Measurements from ENCODE around the gene GLI3.

Gene GLI3

DNA sequence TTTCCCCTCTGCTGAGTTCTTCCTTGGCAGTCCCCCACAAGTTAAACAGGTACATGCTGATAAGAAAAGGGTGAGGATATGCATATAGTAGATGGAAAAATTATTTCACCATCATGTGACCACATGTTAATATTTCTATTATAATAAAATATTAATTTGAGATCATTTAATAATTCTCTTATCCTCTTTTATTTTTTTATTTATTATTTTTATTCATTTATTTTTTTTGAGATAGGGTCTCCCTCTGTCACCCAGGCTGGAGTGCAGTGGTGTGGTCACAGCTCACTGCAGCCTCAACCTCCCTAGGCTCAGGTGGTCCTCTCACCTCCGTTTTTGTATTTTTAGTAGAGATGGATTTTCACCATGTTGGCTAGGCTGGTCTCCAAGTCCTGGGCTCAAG lies 11.6 kb upstream of the GLI3 start:
- no peak overlapping the region for H3K4me3 ChIP-seq (ENCODE audit: low read depth, low read length)
- no peak for DNase-seq (ENCODE audit: low read depth)
- TF ChIP-seq CTCF (conservative IDR thresholded peaks at IDR 0.05; ENCODE audit: low read depth, low read length): no peak

GRCh38 chr7:42247301-42247700 lies 10.3 kb upstream of the GLI3 start:
- peak; percentile 89 for DNase-seq (ENCODE audit: low read depth)
- peak; percentile 58 for TF ChIP-seq CTCF (conservative IDR thresholded peaks at IDR 0.05; ENCODE audit: low read depth, low read length)
- H3K4me3 ChIP-seq (ENCODE audit: low read depth, low read length): no peak overlapping the region

GRCh38 chr7:42244828-42245227 lies 7.8 kb upstream of the GLI3 start:
- TF ChIP-seq CTCF (conservative IDR thresholded peaks at IDR 0.05; ENCODE audit: low read depth, low read length): no peak
- peak; percentile 60 for DNase-seq (ENCODE audit: low read depth)

DNA sequence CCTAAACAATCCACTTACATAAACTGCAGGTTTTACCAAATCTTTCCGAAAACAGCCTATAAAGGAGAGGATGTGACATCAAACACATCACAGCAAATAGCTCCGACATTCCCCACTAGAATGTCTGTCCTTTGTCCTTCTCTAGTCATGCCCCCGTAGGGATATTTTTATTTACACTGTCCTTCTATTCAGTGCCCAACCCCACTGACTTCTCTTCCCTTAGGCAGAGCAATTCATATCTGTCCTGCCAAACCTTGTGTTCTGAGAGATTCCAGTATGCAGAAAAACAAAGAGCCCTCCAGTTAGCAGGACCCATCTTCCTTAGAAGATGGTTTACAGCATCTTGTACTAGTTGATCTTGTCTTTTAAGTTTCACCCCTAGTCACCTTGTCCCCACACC lies 5.4 kb upstream of the GLI3 start:
- DNase-seq (ENCODE audit: low read depth): no peak
- TF ChIP-seq CTCF (conservative IDR thresholded peaks at IDR 0.05; ENCODE audit: low read depth, low read length): no peak

More at GRCh38 chr7:42244828-42245227, 7.8 kb upstream of the GLI3 start:
- no peak overlapping the region for H3K4me3 ChIP-seq (ENCODE audit: low read depth, low read length)

DNA sequence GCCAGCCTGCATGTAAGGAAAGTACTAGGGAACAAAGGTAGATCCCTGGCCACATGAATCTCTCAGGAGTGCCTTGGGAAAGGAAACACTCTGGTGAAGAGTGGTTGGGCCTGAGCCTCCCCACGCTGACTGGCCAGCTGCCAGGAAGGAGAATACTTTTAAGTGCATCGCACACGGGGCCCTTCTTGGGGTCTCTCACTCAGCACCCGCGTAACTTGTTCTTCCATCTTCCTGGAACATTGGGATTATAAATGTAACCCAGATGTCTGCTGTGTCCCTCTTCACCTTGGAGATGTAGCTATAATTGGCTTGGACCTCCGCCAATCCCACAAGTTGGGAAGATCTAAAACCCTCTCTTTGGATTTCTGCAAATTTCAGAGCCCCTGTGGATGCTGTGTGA lies 4.4 kb upstream of the GLI3 start:
- no peak for TF ChIP-seq CTCF (conservative IDR thresholded peaks at IDR 0.05; ENCODE audit: low read depth, low read length)
- H3K4me3 ChIP-seq (ENCODE audit: low read depth, low read length): no peak overlapping the region
- no peak for DNase-seq (ENCODE audit: low read depth)

More for the DNA sequence above, 5.4 kb upstream of the GLI3 start:
- H3K4me3 ChIP-seq (ENCODE audit: low read depth, low read length): no peak overlapping the region

GRCh38 chr7:42240416-42240815 lies 3.4 kb upstream of the GLI3 start:
- no peak for TF ChIP-seq CTCF (conservative IDR thresholded peaks at IDR 0.05; ENCODE audit: low read depth, low read length)
- no peak overlapping the region for H3K4me3 ChIP-seq (ENCODE audit: low read depth, low read length)
- DNase-seq (ENCODE audit: low read depth): no peak

DNA sequence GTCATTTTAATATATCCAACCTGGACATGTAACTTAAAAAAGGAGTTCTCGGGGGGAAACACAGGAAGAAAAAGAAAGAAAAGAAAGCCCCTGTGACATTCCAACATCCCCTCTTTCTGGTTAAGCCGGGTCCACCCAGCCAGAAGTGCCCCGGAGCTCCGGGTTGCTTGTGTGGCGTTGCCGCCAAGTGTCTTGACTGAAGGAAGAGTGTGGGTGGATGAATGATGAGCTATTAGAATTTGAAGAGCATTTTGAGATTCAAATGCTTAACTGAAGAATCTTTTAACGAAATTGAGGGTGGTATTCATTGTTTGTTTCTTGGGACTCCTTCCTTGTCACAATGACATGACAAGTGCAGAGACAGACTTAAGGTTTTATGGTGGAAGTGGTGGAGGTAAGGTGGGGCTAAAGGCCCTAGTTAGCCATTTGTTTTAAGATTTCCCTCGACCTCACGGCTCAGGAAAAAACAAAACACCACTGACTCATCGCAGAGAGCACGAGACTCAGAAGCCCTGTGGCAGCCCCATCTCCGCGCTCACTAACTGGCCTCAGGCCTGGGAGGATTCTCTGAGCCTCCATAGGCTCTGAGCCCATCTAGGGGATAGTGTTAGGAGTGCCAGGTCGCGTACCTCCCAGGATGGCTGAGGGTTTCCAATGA lies 1.8 kb upstream of the GLI3 start:
- no peak for TF ChIP-seq CTCF (conservative IDR thresholded peaks at IDR 0.05; ENCODE audit: low read depth, low read length)
- peak; percentile 85 for DNase-seq (ENCODE audit: low read depth)
- no peak overlapping the region for H3K4me3 ChIP-seq (ENCODE audit: low read depth, low read length)

Data from choroid plexus epithelial cell (primary cell).